OCI-LY3 (cell line): ENCODE data around the gene TMEM178B.

Source experiments
- EZH2phosphoT487 ChIP-seq: fragments of 200-600 bp; shearing (Covaris generic); IDR thresholded peaks from 2 replicates; pipeline ENCODE4 v1.6.1; 2018; ENCODE audit warnings: antibody characterized with exemption, mixed run types, low read depth
- TF ChIP-seq, protein P1 (sequence below): fragments of 200-600, 300-600 bp; sonication (generic); IDR thresholded peaks from 2 replicates; pipeline ENCODE4 v1.5.1; 2014; ENCODE audit warnings: antibody characterized with exemption, low read length, low read depth

DNA sequence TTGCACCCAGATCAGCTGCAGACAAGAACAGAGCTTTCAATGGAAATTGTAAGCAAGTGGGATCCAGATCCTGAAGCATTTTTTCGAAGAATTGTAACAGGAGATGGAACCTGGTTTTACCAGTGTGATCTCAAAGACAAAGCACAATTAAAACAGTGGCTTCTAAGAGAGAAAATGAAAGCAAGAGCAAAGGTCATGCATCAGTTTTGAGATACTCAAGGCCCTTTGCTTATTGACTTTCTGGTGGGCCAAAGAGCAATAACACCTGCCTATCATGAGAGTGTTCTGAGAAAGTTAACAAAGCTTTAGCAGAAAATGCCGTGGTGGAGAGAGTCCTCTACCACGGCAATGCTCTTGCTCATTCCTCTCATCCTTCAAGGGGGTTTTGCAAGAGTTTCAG lies 194.8 kb downstream of the TMEM178B start:
- TF ChIP-seq, protein P1, sequence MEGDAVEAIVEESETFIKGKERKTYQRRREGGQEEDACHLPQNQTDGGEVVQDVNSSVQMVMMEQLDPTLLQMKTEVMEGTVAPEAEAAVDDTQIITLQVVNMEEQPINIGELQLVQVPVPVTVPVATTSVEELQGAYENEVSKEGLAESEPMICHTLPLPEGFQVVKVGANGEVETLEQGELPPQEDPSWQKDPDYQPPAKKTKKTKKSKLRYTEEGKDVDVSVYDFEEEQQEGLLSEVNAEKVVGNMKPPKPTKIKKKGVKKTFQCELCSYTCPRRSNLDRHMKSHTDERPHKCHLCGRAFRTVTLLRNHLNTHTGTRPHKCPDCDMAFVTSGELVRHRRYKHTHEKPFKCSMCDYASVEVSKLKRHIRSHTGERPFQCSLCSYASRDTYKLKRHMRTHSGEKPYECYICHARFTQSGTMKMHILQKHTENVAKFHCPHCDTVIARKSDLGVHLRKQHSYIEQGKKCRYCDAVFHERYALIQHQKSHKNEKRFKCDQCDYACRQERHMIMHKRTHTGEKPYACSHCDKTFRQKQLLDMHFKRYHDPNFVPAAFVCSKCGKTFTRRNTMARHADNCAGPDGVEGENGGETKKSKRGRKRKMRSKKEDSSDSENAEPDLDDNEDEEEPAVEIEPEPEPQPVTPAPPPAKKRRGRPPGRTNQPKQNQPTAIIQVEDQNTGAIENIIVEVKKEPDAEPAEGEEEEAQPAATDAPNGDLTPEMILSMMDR = no peak
- TF ChIP-seq EZH2phosphoT487 = no peak
